Hepatocyte (in vitro differentiated cells): ENCODE data around the gene CTNNAL1.

Experiments
- EZH2 ChIP-seq: fragments of 200-600 bp; sonication (generic); IDR thresholded peaks from 2 replicates; pipeline ENCODE4 v1.6.1; 2016; ENCODE audit warnings: antibody characterized with exemption, mild to moderate bottlenecking, borderline replicate concordance
- EZH2phosphoT487 ChIP-seq: fragments of 200-600 bp; sonication (generic); IDR thresholded peaks from one replicate; pipeline ENCODE4 v1.6.1; 2018; ENCODE audit warnings: antibody characterized with exemption, mild to moderate bottlenecking, low read depth, moderate library complexity; ENCODE audit not compliant: unreplicated experiment, severe bottlenecking
- TF ChIP-seq, protein P1 (sequence below): fragments of 200-600 bp; sonication (generic); IDR thresholded peaks from 2 replicates; pipeline ENCODE4 v1.5.1; 2016; ENCODE audit warnings: antibody characterized with exemption, mild to moderate bottlenecking; ENCODE audit not compliant: poor library complexity

GRCh38 chr9:109050444-109050843 lies 37.1 kb upstream of the CTNNAL1 start:
- TF ChIP-seq EZH2 (no peak), EZH2phosphoT487 (no peak)
- TF ChIP-seq, protein P1, sequence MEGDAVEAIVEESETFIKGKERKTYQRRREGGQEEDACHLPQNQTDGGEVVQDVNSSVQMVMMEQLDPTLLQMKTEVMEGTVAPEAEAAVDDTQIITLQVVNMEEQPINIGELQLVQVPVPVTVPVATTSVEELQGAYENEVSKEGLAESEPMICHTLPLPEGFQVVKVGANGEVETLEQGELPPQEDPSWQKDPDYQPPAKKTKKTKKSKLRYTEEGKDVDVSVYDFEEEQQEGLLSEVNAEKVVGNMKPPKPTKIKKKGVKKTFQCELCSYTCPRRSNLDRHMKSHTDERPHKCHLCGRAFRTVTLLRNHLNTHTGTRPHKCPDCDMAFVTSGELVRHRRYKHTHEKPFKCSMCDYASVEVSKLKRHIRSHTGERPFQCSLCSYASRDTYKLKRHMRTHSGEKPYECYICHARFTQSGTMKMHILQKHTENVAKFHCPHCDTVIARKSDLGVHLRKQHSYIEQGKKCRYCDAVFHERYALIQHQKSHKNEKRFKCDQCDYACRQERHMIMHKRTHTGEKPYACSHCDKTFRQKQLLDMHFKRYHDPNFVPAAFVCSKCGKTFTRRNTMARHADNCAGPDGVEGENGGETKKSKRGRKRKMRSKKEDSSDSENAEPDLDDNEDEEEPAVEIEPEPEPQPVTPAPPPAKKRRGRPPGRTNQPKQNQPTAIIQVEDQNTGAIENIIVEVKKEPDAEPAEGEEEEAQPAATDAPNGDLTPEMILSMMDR = no peak
